Left colon (tissue), 2 donors: Measurements from ENCODE around the gene SETBP1. TPM values are rescaled to one million over a fixed set of nuclear protein-coding genes. Genes with fewer than 3 reads are reported as not detected.

Experiments used
- ATAC-seq: fragments of 200-7000 bp; cut with Tn5 transposase; one replicate; pipeline ENCODE4 v1.9.1; 2020; ENCODE audit warnings: mild to moderate bottlenecking, moderate library complexity
- DNase-seq, 2 donors: peaks; one replicate each; pipeline ENCODE4 v3.0.0-alpha.2; 2020
- intact Hi-C, 2 donors: fragments of 100-400 bp; cut with DNase I in 1 of 2; cut with micrococcal nuclease in 1 of 2; formaldehyde crosslinking; loops; one replicate each; pipeline versions ENCODE4 v1.11.2 to v1.14.0; 2022; cut with DNase I, micrococcal nuclease
- total RNA-seq, 2 donors: library from RNA; stranded (reverse); fragmentation: NEBNext Ultra II Directional; extraction: Animal tissue kit (Norgen Biotek cat#: 25700); gene quantifications; one replicate each; pipeline ENCODE4 v1.2.1, GENCODE V29; 2021
- donor health status: DM: no; HTN: no; CAD: no.
- donor health status: DM: yes; HTN: yes; CAD: no.

The SETBP1 gene
- total RNA-seq, 2 donors from 2014 or later = 10.2 to 21.2 TPM

DNA sequence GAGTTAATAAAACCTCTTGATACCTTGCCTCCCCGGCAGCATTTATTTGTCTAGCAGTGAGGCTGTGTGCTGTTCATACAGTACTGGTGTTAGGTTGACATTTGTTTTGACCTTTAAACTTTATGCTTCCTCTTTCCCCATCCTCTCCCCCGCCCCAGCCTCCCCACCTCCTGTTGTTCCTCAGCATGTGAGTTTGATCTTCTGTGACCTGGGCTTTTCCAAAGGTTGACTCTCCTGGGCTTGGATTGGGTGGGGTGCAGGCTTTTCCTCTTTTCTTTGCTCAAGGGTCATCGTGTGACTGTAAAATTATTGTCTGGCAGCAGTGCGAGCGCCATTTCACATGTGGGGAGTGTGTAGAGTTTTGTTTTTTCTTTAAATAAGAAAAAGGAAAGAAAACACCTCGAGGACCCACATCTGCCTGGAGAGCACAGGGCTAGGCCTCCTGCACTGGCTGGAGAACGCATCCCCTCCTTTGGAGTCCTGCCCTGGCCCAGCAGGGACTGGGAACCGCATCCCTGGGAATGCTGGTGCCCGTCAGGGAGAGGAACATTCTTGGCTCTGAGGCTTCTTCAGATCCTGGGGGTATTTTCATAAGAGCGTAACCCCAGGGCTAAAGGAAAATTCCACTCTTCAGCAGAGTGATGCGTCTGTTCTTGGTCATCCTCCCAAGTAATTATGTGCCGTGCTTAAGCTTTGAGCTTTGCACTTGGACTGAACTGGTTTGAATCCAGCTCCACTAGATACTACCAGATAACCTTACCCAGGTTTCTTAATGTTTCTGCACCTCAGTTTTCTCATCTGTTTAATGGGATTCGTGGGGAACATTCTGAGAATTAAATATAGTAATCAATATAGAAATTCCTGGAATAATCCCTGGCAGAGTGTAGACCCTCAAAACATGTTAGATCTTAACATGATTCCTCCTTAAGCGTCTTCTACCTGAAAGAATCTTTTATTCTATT is 91.5 kb downstream of the SETBP1 start:
- DNase-seq (peak; percentile 62 to 71), ATAC-seq (peak; percentile 94)
- intact Hi-C loops = no loop called here

DNA sequence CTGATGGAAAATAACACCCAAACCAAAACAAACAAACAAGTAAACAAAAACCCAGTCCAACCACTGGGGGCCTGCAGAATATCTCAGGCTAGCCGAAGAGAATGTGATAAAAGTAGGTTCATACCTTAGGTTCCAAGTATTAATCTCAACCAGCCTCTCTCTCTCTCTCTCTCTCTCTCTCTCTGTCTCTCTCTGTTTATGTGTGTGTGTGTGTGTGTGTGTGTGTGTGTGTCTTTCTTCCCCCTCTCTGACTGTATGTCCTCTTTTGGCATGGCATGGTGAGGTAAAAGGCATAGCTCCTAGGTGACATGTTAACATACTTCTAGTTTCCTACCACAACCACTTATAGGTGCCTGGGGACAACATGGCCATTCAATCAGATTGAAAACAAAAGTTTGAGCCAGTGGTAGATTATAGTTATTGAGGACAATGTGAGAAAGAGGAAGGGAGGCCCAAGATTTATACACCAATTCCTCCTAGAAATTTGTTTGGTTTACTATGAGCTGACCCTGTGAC is 93.0 kb downstream of the SETBP1 start:
- intact Hi-C loops = no loop called here
- DNase-seq = no peak
- ATAC-seq = no peak

DNA sequence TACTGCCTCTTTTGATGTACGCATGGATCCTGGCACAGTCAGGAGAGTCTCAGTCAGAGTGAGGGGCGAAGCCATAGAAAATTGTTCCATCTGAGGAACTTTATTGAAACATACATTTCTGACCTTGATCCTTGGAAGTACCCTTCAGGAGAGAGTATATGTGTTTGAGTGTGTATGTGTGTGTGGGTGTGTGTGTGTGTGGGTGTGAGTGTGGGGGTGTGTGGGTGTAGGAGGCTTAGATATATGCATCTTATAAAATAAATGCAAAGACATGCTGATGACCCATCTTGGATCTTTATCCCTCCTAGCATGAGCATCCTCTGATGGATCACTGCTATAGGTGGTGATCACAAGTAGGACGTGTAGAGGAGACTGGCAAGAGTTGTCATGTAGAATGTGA is 93.5 kb downstream of the SETBP1 start:
- ATAC-seq (no peak), DNase-seq (no peak)
- intact Hi-C loops = no loop called here

DNA sequence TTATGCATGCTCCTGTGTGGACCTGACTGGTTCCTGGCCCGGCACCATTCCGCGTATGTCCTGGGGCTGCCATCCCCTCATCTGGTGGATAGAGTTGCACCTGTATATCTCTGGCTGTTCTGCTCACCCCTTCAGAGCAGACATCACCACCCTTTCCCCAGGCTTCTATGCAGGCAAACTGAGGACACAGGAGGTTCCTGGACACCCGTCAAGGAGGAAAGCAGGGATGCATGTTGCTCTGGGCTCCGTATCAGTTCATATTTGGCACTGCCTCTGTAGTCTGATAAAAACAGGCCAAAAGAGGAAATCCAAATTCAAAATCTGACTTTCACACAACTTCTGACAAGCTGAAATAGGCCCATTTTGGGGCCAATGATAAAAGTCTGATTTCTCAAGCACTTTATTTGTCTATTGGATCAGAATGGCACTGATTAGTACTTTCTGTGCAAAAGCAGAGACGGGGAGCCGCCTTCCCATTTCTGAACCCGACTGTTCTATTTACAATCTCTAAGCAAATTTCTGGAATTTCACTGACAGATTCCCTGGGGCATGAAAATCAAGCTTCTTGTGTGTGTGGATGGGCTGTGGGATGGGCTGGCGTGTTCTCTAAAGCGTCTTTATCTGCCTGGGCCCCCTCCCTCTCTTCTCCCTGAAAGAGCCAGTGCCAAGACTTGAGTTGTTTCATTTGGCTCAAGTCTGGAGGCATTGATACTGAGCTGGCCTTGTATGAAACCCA is 96.9 kb downstream of the SETBP1 start:
- ATAC-seq (no peak), DNase-seq (no peak)
- intact Hi-C loops = no loop called here

DNA sequence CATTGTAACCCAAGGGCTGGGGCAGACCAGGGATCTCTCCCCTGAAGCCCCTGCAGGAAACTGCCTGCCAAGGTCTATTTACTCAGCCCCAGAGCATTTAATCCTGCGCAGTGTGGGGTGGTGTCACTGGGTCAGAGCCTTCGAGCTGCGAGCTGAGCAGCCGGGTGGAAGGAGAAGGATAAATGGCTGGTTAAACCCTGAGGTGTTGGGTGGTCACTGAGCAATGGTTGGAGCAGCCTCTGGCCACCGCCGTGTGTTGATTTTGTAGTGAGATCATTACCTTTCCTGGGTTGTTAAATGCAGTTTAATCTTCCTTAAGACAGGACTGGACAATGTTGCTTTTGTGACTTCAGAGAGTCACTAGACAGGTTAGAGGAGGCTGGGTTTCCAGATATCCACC is 98.1 kb downstream of the SETBP1 start:
- intact Hi-C loops = no loop called here
- DNase-seq (no peak), ATAC-seq (peak; percentile 18)

DNA sequence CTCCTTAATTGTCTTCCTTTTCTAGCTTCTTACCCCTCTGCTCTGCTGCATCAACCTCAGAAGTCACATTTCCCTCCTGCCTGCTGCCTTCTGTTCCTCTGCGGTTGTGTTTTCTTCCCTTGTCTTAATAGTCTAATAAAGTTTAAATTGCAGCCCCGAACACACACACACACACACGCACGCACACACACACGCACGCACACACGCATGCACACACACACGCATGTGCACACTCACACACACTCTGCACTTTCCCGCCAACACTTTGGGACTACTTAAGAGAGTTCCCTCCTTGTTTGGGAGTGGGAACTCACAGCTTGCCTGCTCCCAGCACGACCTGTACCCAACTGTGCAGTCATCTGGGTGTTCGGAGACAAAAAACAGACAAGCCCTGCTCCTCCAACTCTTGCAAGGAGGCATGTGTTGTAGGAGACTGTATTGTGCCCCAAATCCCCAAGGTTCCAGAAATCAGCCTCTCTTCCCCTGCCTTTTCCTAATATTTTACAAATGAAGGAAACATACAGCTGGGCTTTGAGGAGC is 99.1 kb downstream of the SETBP1 start:
- ATAC-seq (no peak), DNase-seq (peak in 1 of 2 donors; percentile 47)
- intact Hi-C loops = loop anchor here in 1 of 2 donors (10.0 kb wide), 1 partner anchor 95 kb away; the partner anchor contains the start of gene SETBP1

DNA sequence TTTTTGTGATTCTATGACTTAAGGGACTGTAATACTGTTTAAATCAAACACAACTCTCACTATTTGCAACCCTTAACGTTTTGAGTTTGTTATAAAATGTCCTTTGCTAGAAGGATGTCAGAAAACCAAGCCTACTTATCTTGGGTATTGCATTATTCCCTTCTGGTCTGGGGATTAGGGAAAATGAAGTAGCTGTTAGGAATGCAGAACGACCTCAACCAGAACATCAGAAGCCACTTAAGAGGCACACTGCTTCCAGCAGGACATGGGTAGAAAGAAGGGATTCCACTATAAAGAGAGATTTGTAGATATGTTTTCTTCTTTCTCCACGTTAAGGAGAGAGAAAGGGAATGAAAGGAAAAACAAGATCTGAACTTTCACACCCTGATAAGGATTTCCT is 101.2 kb downstream of the SETBP1 start:
- intact Hi-C loops = loop anchor here in 1 of 2 donors (10.0 kb wide), 1 partner anchor 97 kb away; the partner anchor contains the start of gene SETBP1
- ATAC-seq = peak; percentile 37
- no peak for DNase-seq

DNA sequence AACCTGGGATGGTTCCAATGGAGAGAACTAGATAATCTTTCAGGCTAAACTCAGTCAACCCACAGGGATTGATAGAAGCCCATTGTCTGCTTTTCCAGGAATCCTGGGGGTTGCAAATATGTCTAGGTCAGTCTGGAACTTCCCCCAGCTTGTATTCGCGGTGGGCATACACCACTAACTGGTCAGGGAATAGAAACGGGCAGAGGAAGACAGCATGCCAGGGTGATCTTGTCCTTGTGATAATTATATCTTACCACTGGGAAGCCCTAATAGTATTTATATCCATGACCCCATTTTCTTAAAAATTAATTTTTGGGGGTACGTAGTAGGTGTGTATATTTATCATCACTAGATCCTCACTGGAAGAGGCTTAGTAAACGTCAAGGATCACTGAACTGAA is 101.9 kb downstream of the SETBP1 start:
- intact Hi-C loops = loop anchor here in 1 of 2 donors (10.0 kb wide), 1 partner anchor 98 kb away; the partner anchor contains the start of gene SETBP1
- DNase-seq (no peak), ATAC-seq (no peak)

DNA sequence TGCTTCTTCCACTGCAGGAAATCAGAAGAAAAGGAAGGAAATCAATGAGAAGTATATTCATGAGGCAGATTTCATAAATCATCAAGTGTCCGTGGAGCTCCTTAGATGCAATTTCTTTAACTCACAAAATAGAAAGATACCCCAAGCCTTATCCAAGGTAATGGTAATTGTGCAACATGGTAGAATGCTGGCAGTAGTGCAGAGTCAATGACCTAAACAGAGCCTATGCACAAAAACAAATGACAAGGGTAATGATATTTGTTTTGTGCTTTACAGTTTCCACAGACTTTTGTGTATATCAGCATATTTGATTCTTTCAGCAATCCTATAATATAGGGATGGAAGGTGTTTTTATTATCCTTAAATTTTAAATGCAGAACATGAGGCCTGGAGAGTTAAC is 102.7 kb downstream of the SETBP1 start:
- no peak for ATAC-seq
- intact Hi-C loops = loop anchor here in 1 of 2 donors (10.0 kb wide), 1 partner anchor 99 kb away; the partner anchor contains the start of gene SETBP1
- DNase-seq = no peak

DNA sequence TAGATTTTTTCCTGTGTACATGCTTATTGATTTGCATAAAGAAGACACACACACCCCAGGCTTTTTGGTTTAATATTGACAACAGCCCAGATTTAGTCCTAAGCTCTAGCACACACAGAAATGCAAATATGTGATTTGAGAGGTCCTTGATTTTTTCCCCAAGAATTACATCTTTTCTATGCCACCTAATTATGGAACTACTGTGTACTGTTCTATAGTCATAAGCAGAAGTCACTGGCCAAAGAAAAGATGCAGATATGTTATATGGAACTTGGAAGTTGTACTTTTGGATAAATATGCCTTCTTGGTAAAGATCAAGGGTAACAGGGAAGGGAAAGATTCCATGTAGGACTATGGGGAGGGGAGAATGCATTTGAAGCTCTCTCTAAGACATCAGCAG is 105.6 kb downstream of the SETBP1 start:
- intact Hi-C loops = loop anchor here in 1 of 2 donors (10.0 kb wide), 1 partner anchor 101 kb away; the partner anchor contains the start of gene SETBP1
- DNase-seq (no peak), ATAC-seq (no peak)

DNA sequence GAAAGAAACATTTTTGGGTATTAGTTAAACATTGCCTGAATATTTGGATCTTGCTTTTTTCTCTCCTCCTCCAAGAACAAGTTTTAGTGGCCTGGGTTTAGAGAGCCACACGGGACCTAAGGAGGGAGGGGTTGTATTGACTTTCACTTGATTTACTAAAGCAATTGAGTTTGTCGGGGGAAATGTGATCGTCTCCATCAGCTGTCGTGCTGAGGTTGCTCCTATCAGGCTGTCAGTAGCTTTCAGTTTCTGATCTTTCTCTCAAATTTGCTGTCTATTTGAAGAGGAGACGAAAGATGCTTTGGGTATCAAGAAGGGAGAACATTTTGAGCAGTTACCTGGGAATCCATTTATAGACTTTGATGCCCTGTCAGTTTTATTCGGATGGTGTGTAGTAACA is 106.0 kb downstream of the SETBP1 start:
- DNase-seq = no peak
- ATAC-seq = no peak
- intact Hi-C loops = loop anchor here in 1 of 2 donors (10.0 kb wide), 1 partner anchor 102 kb away; the partner anchor contains the start of gene SETBP1

DNA sequence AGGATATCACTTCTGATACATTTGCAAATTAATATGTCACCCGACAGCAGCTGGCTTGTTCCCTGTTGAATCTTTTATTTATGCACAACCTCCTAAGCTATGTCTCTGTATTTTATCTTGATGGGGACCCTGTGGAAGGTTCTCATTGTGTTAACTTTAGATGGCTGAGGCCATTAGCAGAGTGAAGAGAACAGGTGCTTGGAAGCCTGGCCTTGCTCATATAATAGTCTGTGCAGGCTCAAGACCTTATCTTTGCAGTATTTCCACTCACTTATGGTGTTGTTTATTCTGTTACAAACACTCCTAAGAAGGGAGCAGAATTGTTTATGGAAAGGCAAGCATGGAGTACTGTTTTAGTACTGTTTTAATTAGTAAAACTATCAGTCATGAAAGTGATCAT is 107.6 kb downstream of the SETBP1 start:
- DNase-seq (no peak), ATAC-seq (no peak)
- intact Hi-C loops = loop anchor here in 1 of 2 donors (10.0 kb wide), 1 partner anchor 104 kb away; the partner anchor contains the start of gene SETBP1

DNA sequence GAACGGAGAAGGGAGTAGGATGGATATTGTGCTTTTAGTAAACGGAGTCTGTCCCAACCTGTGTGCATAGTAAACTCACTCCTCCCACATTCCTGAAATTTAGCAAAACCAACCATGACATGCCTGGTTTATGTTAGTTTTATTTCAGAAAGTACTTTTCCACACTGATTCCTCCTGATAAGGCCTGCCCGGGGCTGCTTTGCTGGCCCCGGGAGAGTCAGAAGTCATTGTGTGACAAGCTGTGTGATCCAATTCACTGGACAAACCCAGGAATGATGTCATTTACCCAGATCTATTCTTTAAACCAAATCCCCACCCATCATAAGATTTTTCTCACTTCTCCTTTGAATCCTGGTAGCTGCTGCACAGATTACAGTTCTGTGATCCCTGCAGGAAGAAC is 109.0 kb downstream of the SETBP1 start:
- no peak for DNase-seq
- intact Hi-C loops = loop anchor here in 1 of 2 donors (10.0 kb wide), 1 partner anchor 105 kb away; the partner anchor contains the start of gene SETBP1
- ATAC-seq = peak; percentile 15

DNA sequence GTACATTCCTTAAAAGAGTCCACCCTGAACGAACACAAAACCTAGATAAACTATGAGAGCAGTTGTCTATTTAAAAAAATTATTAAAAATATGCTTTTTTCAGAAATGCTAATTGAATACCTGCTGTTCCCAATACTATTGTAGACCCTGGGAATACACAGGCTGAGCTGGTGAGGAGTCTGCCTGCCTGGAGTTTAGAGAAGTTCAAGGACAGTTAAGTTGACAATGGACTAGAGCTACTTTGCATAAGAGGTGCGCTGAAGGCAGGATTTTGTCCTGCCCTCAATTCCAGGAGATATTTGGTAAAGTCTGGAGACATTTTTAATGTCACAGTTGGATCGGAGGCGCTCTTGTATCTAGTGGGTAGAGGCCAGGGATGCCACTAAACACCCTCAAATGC is 110.2 kb downstream of the SETBP1 start:
- intact Hi-C loops = no loop called here
- DNase-seq = no peak
- ATAC-seq = no peak

DNA sequence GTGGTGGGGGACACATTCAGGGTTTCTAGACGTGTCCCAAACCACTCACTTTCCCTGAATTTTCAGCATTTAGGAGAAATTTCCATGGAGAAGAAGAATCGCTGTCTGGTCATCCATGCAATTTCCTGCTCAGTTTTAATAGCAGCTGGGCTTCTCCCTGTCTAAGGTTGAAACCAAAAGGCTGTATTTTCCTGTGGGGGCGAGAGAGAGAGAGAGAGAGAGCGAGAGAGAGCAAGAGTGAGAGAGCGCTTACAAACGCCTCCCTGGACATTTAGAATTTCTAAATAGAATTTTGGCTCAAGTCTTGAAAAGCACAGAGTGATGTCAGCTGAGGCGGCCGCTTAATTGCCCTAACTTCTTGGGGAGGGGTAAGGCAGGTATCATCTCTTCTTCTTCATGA is 110.8 kb downstream of the SETBP1 start:
- DNase-seq (no peak), ATAC-seq (no peak)
- intact Hi-C loops = no loop called here

DNA sequence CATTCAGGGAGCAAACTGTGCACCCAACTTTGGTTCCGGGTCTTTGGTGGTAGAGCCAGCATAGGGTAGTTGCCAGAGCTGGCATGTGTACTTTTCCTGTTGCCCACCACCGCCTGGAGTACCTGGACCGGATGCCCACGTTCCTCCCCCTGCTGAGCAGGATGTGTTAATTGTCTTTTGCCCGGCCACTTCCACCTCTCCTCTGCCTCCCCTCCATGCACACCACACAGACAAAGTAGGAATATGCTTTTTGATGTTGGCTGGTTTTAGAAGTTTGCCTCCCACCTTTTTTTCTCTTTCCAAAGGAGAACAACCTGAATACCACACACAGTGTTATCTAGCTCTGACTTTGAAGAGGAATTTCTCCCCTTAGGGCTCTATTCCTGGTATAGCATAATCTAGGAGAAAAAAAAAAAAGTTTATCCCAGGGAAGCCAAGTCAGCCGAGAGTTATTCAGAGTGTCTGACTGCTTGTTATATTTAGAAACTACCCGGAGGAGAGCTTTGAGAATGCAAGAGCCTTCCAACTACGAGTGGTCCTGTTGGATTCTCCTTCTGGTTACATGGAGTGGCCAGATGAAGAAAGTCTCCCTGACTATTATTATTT is 111.9 kb downstream of the SETBP1 start:
- no peak for DNase-seq

DNA sequence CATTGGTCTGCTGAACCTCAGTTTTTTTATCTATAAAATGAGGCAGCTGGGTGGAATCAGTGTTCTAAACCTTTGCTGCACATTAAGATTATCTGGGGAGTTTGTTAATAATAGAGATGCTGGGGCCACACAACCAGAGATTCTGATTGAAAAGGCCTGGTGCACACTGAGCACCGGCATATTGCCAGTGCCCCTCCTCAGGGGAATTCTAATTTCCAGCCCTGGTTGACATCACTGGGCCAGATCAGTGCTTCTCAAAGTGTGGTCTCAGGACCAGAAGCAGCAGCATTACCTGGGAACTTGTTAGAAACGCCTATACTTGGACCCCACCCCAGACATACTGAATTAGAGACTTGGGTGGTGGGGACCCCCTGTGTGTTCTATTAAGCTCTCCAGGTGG is 112.5 kb downstream of the SETBP1 start:
- no peak for ATAC-seq
- intact Hi-C loops = no loop called here

More for the DNA sequence above, 111.9 kb downstream of the SETBP1 start:
- intact Hi-C loops = no loop called here
- ATAC-seq = no peak

DNA sequence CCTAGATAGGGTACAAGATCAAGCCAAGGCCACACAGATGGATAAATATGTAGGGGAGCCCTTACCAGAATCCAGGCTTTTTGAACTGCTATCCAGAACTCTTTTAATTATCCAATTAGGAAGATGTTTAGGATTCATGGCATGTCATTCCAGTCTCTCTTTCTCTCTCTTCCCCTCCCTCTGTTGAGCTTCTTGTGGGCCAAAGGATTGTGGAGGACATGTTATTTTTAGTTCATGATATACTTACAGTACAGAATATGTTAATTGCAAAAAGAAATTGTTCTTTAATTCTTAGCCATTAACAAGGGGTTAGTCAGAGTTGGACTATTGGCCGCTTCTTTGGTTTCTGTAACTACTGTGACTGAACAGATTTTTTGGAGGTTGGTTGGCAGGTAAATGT is 113.0 kb downstream of the SETBP1 start:
- ATAC-seq (no peak), DNase-seq (no peak)
- intact Hi-C loops = no loop called here

More for the DNA sequence above, 112.5 kb downstream of the SETBP1 start:
- DNase-seq = no peak
